ENCODE results near the gene GPR161.

Gene GPR161

DNA sequence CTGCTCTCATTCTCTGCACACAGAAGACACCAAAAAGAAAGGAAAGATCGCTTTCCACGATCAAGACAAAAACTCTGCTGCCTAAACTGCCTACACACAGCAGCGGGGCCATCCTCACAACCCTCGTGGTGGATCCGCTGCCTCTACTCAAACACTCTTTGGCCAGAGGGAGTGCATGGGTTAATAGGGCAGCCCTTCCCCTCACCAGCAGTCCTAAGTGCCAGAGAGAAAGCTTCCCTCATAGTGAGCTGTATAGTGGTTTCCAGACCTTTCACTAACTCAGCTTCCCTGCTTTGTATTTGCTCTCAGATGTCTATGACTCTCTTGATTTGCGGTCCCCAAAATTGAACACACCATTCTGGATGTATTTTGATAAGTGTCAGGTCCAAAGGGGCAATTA lies 30.9 kb downstream of the GPR161 start:
- no peak for DNase-seq

- DNase-seq = no peak
These were observed 32.2 kb downstream of the GPR161 start for GRCh38 chr1:168104535-168104934.

- DNase-seq = no peak
These were observed 34.2 kb downstream of the GPR161 start for GRCh38 chr1:168102487-168102886.

DNA sequence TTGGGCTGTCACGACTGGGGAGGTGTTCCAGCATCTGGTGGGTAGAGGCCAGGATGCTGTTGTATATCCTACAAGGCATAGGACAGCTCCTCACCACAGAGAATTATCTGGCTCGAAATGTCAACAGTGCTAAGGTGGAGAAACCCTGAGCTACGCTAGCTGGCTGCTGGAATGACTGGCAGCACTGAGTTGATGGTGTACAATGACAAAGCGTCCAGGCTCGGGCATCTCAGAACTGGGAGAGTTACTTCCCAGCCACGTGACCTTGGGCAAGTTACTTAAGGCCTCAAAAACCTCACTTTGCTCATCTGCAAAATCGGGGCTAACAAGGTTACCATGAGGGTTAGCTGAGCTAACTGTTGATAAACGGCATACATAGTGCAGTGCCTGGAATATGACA lies 35.4 kb downstream of the GPR161 start:
- no peak for DNase-seq

- no peak for DNase-seq
These were observed 36.3 kb downstream of the GPR161 start for GRCh38 chr1:168100315-168101002.

GRCh38 chr1:168099337-168099801 lies 37.4 kb downstream of the GPR161 start:
- DNase-seq = no peak

GRCh38 chr1:168098534-168099320 lies 38.0 kb downstream of the GPR161 start:
- DNase-seq = no peak

- no peak for DNase-seq
These were observed 38.7 kb downstream of the GPR161 start for GRCh38 chr1:168097921-168098528.

DNA sequence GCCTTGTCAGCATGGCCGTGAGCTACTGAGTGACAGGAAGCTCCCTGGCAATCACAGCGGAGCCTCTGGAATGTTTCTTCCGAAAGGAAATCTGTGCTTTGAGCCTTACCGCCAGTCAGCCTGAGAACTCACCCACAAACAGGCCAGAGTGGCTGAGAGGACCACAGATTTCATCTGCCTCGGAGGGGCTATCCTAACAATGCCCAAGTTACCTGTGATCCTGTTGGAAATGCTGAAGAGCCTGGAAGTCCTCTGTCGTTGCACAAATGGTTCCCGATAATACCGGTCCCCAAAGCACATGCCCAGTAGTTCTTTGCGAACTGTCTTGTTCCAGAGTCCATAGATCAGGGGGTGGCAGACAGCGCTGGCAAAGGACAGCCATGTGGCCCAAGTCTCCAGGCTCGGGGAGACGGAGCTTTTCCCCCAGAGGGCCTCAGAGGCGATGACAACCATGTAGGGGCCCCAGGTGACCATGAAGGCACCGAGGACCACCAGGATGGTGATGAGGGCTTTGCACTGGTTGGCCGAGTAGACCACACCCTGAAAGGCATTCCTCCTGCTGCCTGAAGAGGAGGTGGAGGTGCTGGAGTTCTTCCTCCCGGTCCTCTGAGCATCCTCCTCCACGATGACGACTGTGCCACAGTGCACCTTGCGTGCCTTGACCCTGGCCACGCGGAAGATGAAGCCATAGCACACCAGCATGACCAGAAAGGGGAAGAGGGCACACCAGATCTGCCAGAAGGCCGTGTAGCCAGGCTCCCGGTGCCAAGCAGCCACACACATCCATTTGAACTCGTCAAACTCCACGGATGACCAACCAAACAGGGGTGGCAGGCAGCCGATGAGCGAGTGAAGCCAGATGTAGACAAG lies 40.2 kb downstream of the GPR161 start:
- no peak for DNase-seq

GRCh38 chr1:168095476-168095875 lies 41.3 kb downstream of the GPR161 start:
- no peak for DNase-seq

DNA sequence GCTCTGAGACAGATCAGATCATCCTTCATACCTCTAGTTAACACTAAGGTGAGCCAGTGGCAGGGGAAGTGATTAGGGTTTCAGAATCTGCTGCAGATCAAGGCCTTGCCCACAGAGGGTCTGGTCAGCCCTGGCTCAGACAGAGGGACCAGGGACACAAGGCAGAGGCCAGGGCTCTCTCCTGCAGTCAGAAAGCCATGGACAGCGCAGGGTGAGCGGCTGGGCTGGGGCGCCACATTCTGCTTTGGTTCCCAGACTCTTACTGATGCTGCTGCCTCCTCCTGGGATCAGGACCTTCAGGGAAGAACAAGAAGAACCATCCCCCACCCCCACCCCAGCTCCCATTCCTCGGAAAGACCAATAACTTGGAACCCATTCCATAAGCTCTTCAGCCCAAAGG lies 43.1 kb downstream of the GPR161 start:
- DNase-seq = no peak

DNA sequence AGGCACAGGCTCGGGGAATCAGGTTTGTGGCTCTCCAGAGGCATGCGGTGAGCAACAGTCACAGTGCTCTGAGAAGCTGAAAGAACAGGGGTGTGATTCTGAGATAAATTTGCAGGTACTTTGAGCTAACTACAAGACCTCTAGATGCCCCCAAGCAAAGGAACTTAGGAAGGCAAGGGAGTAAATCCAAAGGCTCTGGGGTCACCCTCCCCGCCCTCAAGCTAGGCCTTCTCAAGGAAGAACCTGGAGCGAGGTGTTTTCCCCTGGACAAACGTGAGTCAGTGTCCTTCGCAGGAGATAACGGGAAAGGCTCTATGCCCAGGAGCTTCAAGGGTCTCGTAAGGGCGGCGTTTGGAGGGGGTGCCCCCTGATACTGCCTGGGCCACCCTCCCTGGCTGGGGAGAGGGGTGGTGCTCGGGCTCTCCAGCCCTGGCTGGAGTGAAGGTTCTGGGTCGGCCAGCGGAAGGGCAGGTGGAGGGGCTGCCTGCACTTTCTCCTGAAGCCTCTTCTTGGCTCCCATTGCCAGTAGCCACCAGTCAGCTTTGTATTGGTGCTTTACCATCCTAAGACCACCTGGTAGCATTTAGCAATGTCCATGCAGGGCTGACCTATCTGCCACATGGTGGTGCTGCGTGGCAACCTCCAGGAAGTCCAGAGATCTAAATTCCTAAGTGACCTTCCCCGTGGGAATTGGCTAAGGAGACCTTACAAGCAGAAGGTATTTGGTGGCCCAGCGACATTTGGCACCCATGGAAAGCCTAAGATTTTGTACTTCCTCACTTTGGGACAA lies 44.0 kb downstream of the GPR161 start:
- no peak for DNase-seq

DNA sequence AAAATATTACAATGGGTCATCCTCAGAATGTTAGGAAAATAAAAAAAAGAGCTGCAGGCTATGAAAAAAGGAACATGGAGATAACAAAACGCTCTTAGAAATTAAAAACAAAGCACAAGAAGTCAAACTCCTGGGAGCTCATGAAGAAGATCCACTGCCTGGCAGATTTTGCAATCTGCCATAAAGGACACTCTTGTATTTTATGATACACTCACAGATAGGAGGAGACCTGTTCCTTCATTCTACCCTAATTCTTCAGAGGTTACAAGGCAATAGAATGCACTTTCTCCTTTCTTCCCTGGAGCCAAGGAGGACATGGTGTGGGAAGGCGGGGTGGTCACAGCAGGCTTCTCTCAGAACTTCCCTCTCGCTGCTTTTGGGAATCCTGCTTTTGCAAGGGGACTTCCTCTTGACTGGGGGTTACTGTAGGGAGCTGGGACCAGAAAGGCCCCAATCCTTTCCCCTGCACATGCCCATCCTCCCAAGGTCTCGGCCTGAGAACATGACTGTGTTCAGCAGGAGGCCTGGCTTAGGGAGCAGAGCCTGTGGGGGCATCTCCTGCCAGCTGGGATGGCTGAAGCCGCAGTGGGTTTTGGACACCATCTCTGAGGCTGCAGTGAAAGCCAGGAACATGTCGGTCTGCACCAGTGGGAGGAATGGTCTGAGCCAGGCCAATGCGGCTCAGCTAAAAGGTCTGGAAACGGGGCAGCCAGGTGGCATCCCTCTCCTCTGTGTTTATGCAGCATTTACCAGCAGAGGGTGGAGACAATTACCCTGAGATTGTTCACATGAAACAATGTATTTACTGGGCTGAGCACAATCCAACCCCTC lies 44.8 kb downstream of the GPR161 start:
- DNase-seq = no peak

DNA sequence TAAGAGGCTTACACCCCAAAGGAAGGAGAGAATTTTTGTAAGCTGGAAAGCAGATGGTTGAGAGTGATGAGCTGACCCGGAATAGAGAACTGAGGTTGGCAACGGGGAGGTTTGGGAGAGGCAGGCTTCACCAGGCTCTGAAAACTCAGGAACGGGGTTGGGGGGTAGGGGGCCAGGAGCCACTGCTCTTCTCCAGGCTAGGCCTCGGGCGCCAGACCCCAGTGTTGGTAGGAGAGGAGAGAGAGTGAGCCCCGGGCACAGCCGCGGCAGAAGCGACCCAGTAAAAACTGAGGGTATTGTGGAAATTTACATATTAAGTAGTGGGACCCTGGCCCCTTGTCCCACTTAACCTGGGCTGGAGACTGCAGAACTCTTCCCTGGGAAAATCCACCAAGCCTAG lies 45.7 kb downstream of the GPR161 start:
- no peak for DNase-seq

DNA sequence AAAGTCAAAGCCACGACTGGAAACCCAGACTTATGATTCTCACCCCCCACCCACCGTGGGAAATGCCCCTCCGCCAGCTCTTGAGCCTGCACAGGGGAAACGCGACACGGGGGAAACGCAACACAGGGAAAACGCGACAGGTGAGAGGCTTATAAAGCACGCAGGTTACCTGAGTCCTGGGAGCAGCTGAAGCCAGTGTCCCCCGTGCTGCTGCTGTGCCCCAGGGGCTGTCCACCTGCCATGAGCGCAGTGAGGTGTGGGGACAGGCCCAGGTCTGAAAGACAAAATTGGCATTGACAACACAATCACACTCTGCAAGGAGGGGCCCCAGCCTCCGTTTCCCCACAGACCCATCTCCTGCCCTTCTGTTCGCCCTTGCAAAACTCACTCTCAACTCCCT lies 46.3 kb downstream of the GPR161 start:
- DNase-seq = no peak

DNA sequence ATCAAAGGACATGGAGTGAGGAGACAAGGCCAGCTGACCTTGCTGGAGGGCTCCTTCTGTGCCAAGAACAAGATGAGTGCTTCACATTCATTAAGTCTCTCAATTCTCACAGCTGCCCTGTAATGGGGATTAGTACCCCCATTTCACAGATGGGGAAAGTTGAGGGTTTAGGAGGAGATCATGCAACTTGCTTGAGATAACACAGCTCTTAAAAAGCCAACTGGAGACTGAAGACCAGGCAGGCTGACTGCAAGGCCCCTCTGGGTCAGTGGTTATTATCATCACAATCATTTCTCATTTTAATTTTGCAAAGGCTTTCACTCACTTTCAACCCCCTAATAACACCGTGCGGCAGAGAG lies 46.8 kb downstream of the GPR161 start:
- no peak for DNase-seq

- DNase-seq = no peak
These were observed 47.3 kb downstream of the GPR161 start for GRCh38 chr1:168089326-168089978.

- DNase-seq = no peak
These were observed 48.0 kb downstream of the GPR161 start for GRCh38 chr1:168088511-168089325.

- DNase-seq = no peak
These were observed 49.0 kb downstream of the GPR161 start for GRCh38 chr1:168087696-168088095.

DNA sequence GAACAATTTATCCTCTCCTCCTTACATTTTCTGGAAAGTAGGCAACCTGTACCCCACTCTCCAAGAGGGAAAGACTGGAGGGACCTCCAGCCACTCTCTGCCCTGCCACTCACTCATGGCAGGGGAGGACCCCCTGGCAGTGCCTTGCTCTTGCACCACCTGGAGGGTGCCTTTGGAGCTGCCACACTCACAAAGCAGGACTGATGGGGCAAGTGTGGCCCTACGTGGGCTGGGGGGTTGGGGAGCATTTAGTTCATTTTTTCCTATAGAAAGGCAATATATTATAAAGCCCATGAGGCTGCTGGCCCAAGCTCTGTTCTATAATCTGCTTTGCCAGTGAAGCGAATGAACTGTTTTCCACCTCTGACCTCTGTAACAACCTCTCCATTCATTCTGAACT lies 50.3 kb downstream of the GPR161 start:
- no peak for DNase-seq
